A549 (cell line): ENCODE data around the gene COX4I2. TPM values are rescaled to one million over a fixed set of nuclear protein-coding genes. Genes with fewer than 3 reads are reported as not detected.
"Not testable (repeated sequence)": the region's sequence is repeated elsewhere in the genome, so short reads cannot be mapped to it uniquely, and the experiment has no call there.

Experiments used
- ATAC-seq, 2 experiments: fragments of 200-7000 bp in 1 of 2; fragments of >200 bp in 1 of 2; cut with Nextera tagmentation in 1 of 2; cut with Tn5 transposase in 1 of 2; 3 replicates each; pipeline versions ENCODE4 v1.8.0 to v1.9.1; 2018 to 2020; ENCODE audit warnings: mild to moderate bottlenecking in 1 of 2, moderate library complexity in 1 of 2
- CTCF ChIA-PET: fragments of 300-600 bp; sonication (Branson Sonifier 250); formaldehyde crosslinking; extraction: SDS; loops from one replicate; lab custom pipeline; 2021; ENCODE audit warnings: antibody characterized with exemption, inconsistent platforms; lab: Yijun Ruan, JAX
- POLR2A ChIA-PET: fragments of 350-600 bp; formaldehyde crosslinking; extraction: SDS; loops from one replicate; lab custom pipeline; 2021; ENCODE audit warnings: antibody characterized with exemption, inconsistent platforms; lab: Yijun Ruan, JAX
- DNase-seq, 2 experiments: peaks; one replicate each; pipeline versions ENCODE4 v3.0.0 to v3.0.0-alpha.2; 2011 to 2016; ENCODE audit warnings: low read depth in 1 of 2, low spot score in 1 of 2
- FAIRE-seq: peaks from 2 replicates; lab custom pipeline; 2011; peaks lifted over from hg19 to GRCh38; lab: Jason Lieb, UNC
- H3K27ac ChIP-seq, 2 experiments: fragments of >200 bp; sonication (Bioruptor Twin); formaldehyde crosslinking; 3 replicates each; pipeline ENCODE4 v1.5.1; 2016 to 2017
- H3K4me1 ChIP-seq: fragments of >200 bp; sonication (Bioruptor Twin); formaldehyde crosslinking; 3 replicates; pipeline ENCODE4 v1.6.1; 2016
- H3K4me2 ChIP-seq: fragments of >200 bp; sonication (Bioruptor Twin); formaldehyde crosslinking; 3 replicates; pipeline ENCODE4 v1.6.1; 2016
- H3K4me3 ChIP-seq: fragments of >200 bp; sonication (Bioruptor Twin); formaldehyde crosslinking; 3 replicates; pipeline ENCODE4 v1.5.1; 2016
- H3K9me3 ChIP-seq: fragments of >200 bp; sonication (Bioruptor Twin); formaldehyde crosslinking; 3 replicates; pipeline ENCODE4 v1.6.1; 2016
- BCL3 ChIP-seq: fragments of >200 bp; sonication (Bioruptor Twin); formaldehyde crosslinking; IDR thresholded peaks from 3 replicates; pipeline ENCODE4 v1.6.1; 2016
- BHLHE40 ChIP-seq: IDR thresholded peaks from 2 replicates; pipeline ENCODE4 v1.6.1; 2012; ENCODE audit warnings: low read depth, low read length, inconsistent platforms
- CBX8 ChIP-seq: fragments of 200-600 bp; sonication (generic); IDR thresholded peaks from 2 replicates; pipeline ENCODE4 v1.6.1; 2016
- CHD4 ChIP-seq: fragments of 200-600 bp; sonication (generic); IDR thresholded peaks from 2 replicates; pipeline ENCODE4 v1.6.1; 2016; ENCODE audit warnings: antibody characterized with exemption, mild to moderate bottlenecking, borderline replicate concordance
- EHMT2 ChIP-seq: fragments of 200-600 bp; sonication (generic); IDR thresholded peaks from 2 replicates; pipeline ENCODE4 v1.6.1; 2016; ENCODE audit warnings: antibody characterized with exemption, low read depth, mild to moderate bottlenecking, moderate library complexity
- ELK1 ChIP-seq: fragments of 150-350 bp; IDR thresholded peaks from 2 replicates; pipeline ENCODE4 v1.6.1; 2014; ENCODE audit warnings: low read depth, mild to moderate bottlenecking, low read length
- HES2 ChIP-seq: fragments of >200 bp; sonication (Bioruptor Twin); formaldehyde crosslinking; IDR thresholded peaks from 2 replicates; pipeline ENCODE4 v1.6.1; 2016
- HEYL ChIP-seq: fragments of 250-450 bp; sonication (Bioruptor Pico); IDR thresholded peaks from 2 replicates; pipeline ENCODE4 v1.8.0; 2021; ENCODE audit warnings: mild to moderate bottlenecking, moderate library complexity
- HMGXB4 ChIP-seq: fragments of 250-450 bp; sonication (Bioruptor Pico); IDR thresholded peaks from 2 replicates; pipeline ENCODE4 v1.5.0; 2021; ENCODE audit warnings: mild to moderate bottlenecking, moderate library complexity, borderline replicate concordance
- HOXB5 ChIP-seq: fragments of 250-450 bp; sonication (Bioruptor Pico); IDR thresholded peaks from 2 replicates; pipeline ENCODE4 v1.5.0; 2020; ENCODE audit warnings: mild to moderate bottlenecking, moderate library complexity
- KDM1A ChIP-seq: fragments of 200-600 bp; sonication (generic); IDR thresholded peaks from 2 replicates; pipeline ENCODE4 v1.6.1; 2016; ENCODE audit warnings: low read depth, mild to moderate bottlenecking
- MAZ ChIP-seq: fragments of 150-350 bp; IDR thresholded peaks from 2 replicates; pipeline ENCODE4 v1.6.1; 2014; ENCODE audit warnings: antibody characterized with exemption, low read depth, low read length, borderline replicate concordance
- NR3C1 ChIP-seq: fragments of >200 bp; sonication (Bioruptor Twin); formaldehyde crosslinking; IDR thresholded peaks from 3 replicates; pipeline ENCODE4 v1.6.1; 2017
- PHF8 ChIP-seq: fragments of 200-600 bp; sonication (generic); IDR thresholded peaks from 2 replicates; pipeline ENCODE4 v1.6.1; 2016; ENCODE audit warnings: low read depth, mild to moderate bottlenecking, antibody characterized with exemption, moderate library complexity, borderline replicate concordance
- RNF2 ChIP-seq: fragments of 200-600 bp; sonication (generic); IDR thresholded peaks from 2 replicates; pipeline ENCODE4 v1.6.1; 2016; ENCODE audit warnings: low read depth, mild to moderate bottlenecking, antibody characterized with exemption, moderate library complexity, borderline replicate concordance
- TFCP2L1 ChIP-seq: fragments of 250-450 bp; sonication (Bioruptor Pico); IDR thresholded peaks from 2 replicates; pipeline ENCODE4 v1.5.0; 2021; ENCODE audit warnings: mild to moderate bottlenecking
- ZC3H11A ChIP-seq: fragments of 450-650 bp; IDR thresholded peaks from 2 replicates; pipeline ENCODE4 v1.6.1; 2014; ENCODE audit warnings: antibody characterized with exemption, mild to moderate bottlenecking
- WGBS: methylation state at CpG from one replicate; pipeline ENCODE4 v1.1.6; 2017; ENCODE audit errors: missing lambda C conversion rate; 5-methylcytosine and 5-hydroxymethylcytosine counted together
- polyA plus RNA-seq, 4 experiments: library from polyadenylated mRNA; depleted of rRNA in 3 of 4; stranded (reverse); fragments of >200 nt; fragmentation: RNase III in 1 of 4; extraction: RNeasy Plus Mini Kit Qiagen cat#74134 plus additional on column Dnase treatment in 1 of 4; gene quantifications; 2 replicates in 3 of 4; 3 replicates in 1 of 4; pipeline ENCODE4 v1.2.3, GENCODE V29; 2011 to 2017

COX4I2 gene
- polyA plus RNA-seq, 2 of the 4 experiments (the other 2 are of a cell fraction) = not detected

- CTCF ChIA-PET = interaction anchor here (1.9 to 4.2 kb wide), 5 partner anchors 10 to 60 kb away, joined by 6 to 21 read pairs (median 15); no protein-coding TSS in a partner anchor
- H3K4me1 ChIP-seq, FAIRE-seq, H3K4me2 ChIP-seq, H3K4me3 ChIP-seq, H3K9me3 ChIP-seq, ATAC-seq, POLR2A ChIA-PET, DNase-seq, H3K27ac ChIP-seq: not testable (repeated sequence)
- WGBS = 96% methylated on average over 6 of the region's 6 CpGs
These were observed 14.6 kb upstream of the COX4I2 start for GRCh38 chr20:31623123-31623505.

- H3K9me3 ChIP-seq, FAIRE-seq, POLR2A ChIA-PET, H3K4me3 ChIP-seq, H3K4me1 ChIP-seq, H3K27ac ChIP-seq, H3K4me2 ChIP-seq, ATAC-seq, DNase-seq: not testable (repeated sequence)
- CTCF ChIA-PET = interaction anchor here (0.6 to 2.6 kb wide), 11 partner anchors 8 to 97 kb away, joined by 3 to 19 read pairs (median 4); no protein-coding TSS in a partner anchor
- WGBS = 86% methylated on average over 8 of the region's 8 CpGs
These were observed 11.2 kb upstream of the COX4I2 start for GRCh38 chr20:31626534-31626933.

GRCh38 chr20:31628057-31628456, 9.7 kb upstream of the COX4I2 start:
- FAIRE-seq, H3K4me3 ChIP-seq, H3K4me2 ChIP-seq, H3K27ac ChIP-seq, POLR2A ChIA-PET, H3K4me1 ChIP-seq, DNase-seq, H3K9me3 ChIP-seq, ATAC-seq: not testable (repeated sequence)
- CTCF ChIA-PET = interaction anchor here (1.1 to 2.6 kb wide), 4 partner anchors 15 to 96 kb away, joined by 3 to 13 read pairs (median 6); no protein-coding TSS in a partner anchor
- WGBS = 43% methylated on average over 2 of the region's 2 CpGs

GRCh38 chr20:31630187-31630790, 7.4 kb upstream of the COX4I2 start:
- POLR2A ChIA-PET = no interaction called here
- Histone ChIP-seq H3K27ac (no peak overlapping the region), H3K4me2 (no peak overlapping the region), H3K4me1 (no peaks in the 10 kb centered on the region), H3K4me3 (no peak overlapping the region), H3K9me3 (no peaks in the 10 kb centered on the region)
- CTCF ChIA-PET = interaction anchor here (0.6 to 5.4 kb wide), 6 partner anchors 17 to 94 kb away, joined by 3 to 44 read pairs (median 5); no protein-coding TSS in a partner anchor
- no peak for TF ChIP-seq ZC3H11A
- no peak for TF ChIP-seq EHMT2
- no peak for TF ChIP-seq TFCP2L1 (CRISPR knock-in tag)
- no peak for TF ChIP-seq MAZ
- TF ChIP-seq CBX8 = no peak
- TF ChIP-seq HES2 = no peak
- TF ChIP-seq KDM1A = no peak
- TF ChIP-seq HOXB5 (CRISPR knock-in tag) = no peak
- no peak for TF ChIP-seq ELK1
- no peak for TF ChIP-seq RNF2
- TF ChIP-seq HEYL (CRISPR knock-in tag) = no peak
- no peak for TF ChIP-seq BHLHE40
- no peak for TF ChIP-seq BCL3
- no peak for TF ChIP-seq NR3C1
- TF ChIP-seq HMGXB4 = no peak
- TF ChIP-seq PHF8 = no peak
- TF ChIP-seq CHD4 = no peak
- ATAC-seq = no peak
- no peak for FAIRE-seq
- WGBS = 60% methylated on average over 2 of the region's 2 CpGs
- no peak for DNase-seq
